ENCODE measurements around the gene IL23R.
"Not testable (repeated sequence)": the region's sequence is repeated elsewhere in the genome, so short reads cannot be mapped to it uniquely, and the experiment has no call there.

IL23R gene, protein sequence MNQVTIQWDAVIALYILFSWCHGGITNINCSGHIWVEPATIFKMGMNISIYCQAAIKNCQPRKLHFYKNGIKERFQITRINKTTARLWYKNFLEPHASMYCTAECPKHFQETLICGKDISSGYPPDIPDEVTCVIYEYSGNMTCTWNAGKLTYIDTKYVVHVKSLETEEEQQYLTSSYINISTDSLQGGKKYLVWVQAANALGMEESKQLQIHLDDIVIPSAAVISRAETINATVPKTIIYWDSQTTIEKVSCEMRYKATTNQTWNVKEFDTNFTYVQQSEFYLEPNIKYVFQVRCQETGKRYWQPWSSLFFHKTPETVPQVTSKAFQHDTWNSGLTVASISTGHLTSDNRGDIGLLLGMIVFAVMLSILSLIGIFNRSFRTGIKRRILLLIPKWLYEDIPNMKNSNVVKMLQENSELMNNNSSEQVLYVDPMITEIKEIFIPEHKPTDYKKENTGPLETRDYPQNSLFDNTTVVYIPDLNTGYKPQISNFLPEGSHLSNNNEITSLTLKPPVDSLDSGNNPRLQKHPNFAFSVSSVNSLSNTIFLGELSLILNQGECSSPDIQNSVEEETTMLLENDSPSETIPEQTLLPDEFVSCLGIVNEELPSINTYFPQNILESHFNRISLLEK

GRCh38 chr1:67166196-67166595 lies at the start of gene IL23R:
Gene IL23R (plus strand): TSS chr1:67166454. CDS start chr1:67168121, 1,667 bp downstream.
- DNase-seq: no peak

DNA sequence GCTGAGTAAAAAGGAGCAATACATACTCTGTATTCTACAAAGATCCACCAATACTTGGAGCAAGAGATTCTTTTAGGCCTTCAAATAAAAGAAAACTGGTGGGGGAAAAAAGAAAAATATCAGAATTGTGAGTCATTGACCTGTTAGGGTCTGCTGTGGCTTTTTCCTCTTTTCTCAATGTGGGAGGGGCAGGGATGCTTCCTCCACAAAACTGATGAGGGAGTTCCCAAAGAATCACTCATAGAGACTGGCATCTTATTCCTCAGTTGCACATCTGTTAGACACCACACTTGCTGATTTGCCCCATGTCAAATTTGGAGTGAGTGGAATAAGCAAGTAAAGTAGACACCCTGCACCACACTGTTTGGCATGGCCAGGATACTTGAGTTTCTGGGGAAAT lies 48.1 kb upstream of the IL23R start:
- DNase-seq: no peak

GRCh38 chr1:67118646-67119045 lies 47.6 kb upstream of the IL23R start:
- DNase-seq: no peak

GRCh38 chr1:67120855-67121619 lies 45.2 kb upstream of the IL23R start:
- DNase-seq: no peak

- no peak for DNase-seq
Observed at GRCh38 chr1:67124455-67124854, 41.8 kb upstream of the IL23R start.

DNA sequence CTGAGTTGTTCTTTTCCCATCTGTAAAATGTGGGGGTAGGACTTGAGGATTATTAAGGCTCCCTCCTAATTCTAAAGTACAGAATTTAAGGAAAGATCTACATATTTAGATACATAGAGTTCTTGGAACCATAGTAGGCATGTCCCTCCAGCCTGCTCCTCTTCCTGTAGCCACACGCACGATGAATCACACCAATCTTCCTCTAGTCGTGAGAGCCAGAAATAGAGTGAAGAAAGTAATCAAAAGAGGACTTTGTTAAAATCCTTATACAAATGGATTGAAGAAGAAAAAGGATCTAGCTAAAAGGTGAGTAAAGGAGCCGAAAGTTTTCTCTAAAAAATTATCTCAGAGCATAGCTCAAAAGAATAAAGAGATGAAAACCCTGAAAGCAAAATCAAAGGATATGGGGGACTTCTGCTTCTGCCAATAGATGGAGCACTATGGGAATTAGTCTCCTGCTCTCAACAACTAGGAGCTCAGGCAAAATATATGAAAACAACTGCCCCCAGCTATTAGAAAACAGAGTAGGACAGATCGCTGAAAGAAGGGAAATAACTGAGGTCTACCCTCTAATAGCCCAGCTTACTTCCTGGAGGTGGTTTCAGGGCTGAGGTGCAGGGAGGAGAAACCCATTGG lies 40.0 kb upstream of the IL23R start:
- DNase-seq: no peak

- DNase-seq: no peak
Observed at GRCh38 chr1:67126974-67127373, 39.3 kb upstream of the IL23R start.

GRCh38 chr1:67130673-67131072 lies 35.6 kb upstream of the IL23R start:
- no peak for DNase-seq

GRCh38 chr1:67133177-67133576 lies 33.1 kb upstream of the IL23R start:
- DNase-seq: no peak

GRCh38 chr1:67134695-67135094 lies 31.6 kb upstream of the IL23R start, which contains the start of gene C1orf141:
Gene C1orf141 (minus strand): TSS chr1:67134970. CDS start chr1:67127240, 7,730 bp downstream.
- DNase-seq: no peak

DNA sequence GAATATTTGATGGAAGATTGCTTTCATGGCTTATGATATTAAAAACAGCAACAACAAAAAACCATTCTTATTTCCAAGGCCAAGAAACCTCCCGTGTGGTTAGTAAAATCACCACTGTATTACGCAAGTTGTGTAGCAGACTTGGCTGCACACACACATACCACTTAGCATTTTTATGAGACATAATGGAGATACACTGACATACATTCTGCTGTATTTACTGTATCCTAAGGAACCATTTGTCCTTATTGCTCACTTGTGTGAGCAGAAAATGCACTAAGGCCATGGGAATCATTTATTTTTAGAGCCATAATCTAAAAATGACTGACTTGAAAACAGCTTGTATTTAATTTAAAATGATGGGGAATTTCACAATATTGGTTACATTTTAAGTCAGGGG lies 30.9 kb upstream of the IL23R start:
- DNase-seq: no peak

DNA sequence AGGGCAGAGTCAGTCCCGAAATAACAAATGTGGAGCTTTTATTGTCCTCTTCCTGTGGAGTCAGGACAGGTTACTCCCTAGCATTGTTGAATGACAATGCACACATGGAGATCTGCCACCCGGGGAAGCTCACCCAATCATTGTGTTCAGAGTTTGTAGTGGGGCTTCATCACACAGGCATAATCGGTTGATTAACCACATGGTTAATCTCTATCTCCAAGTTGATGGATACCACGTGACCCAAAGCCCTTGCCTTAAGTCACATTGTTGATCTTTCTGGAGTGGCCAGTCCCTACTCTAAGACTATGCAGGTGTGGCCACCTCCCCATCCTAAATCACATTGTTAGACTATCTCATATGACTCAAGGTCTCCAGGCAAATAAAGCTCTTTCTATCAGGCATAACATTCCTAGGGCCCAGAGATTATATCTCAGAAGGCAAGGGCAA lies 28.9 kb upstream of the IL23R start:
- DNase-seq: no peak

GRCh38 chr1:67138813-67139499 lies 27.3 kb upstream of the IL23R start:
- DNase-seq: no peak

- DNase-seq: no peak
Observed at GRCh38 chr1:67140460-67140859, 25.8 kb upstream of the IL23R start.

DNA sequence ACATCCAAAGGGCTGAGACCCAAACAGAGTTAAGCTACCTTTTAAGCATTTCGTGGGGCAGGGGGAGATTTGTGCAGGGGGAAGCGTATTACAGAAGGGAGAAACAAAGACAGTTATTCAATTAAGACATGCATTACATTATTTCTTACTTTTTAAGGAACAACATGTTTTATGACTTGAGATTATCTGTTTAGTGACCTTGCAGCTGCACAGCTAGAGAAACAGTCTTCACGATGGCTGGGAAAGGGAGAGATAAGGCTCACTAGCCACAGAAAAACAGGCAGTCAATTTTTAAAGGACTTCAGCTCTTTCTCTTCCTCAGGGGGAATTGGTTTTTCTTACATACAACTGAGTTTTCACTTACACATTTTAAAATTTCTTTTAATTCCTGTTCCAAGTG lies 24.4 kb upstream of the IL23R start:
- not testable (repeated sequence) for DNase-seq

DNA sequence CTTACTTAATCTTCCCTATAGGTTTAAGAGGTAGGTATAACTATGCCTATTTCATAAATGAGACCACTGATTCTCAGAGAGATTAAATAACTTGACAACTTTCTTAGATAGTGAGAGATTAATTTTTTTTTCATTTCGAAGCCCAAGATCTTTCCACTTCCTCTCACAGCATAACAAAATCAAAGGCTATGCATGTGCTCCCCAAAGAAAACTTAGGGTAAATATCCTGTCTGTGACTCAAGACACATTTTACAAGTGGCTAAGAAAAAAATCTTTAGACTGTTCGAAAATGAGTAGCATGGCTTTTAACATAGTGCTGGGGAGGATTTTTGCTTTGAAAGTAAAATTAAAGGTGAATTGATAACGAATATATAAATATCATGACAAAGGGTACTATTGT lies 23.3 kb upstream of the IL23R start:
- no peak for DNase-seq

GRCh38 chr1:67143966-67144365 lies 22.3 kb upstream of the IL23R start:
- DNase-seq: no peak

GRCh38 chr1:67144696-67145095 lies 21.6 kb upstream of the IL23R start:
- DNase-seq: no peak

DNA sequence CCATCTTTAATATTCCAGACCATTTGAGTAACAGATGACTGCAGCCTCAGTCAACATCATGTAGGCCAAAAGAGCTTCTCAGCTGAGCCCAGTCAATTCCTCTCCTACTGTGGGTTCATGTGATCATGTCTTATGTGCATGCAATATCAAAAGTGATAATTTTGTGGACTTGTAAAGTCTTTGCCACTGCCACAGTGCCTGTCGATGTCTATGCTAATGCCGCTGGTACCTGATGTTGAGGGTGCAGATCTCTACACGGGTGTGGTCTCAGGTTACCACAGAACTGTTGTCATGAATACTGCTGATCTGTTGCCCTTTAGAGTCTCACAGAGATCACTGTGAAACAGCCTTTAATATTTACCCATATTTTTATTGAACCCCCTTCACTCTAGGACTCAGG lies 20.2 kb upstream of the IL23R start:
- DNase-seq: no peak

GRCh38 chr1:67146539-67146938 lies 19.7 kb upstream of the IL23R start:
- no peak for DNase-seq

- not testable (repeated sequence) for DNase-seq
Observed at GRCh38 chr1:67147973-67148372, 18.3 kb upstream of the IL23R start.

GRCh38 chr1:67148516-67149178 lies 17.6 kb upstream of the IL23R start:
- no peak for DNase-seq
